K562 (cell line): ENCODE measurements around the gene SOX15. TPM values are rescaled to one million over a fixed set of nuclear protein-coding genes. Genes with fewer than 3 reads are reported as not detected.

ENCODE experiments used
- ATAC-seq: fragments of 200-7000 bp; cut with Tn5 transposase; 3 replicates; pipeline ENCODE4 v1.9.1; 2020; ENCODE audit warnings: moderate library complexity
- BruUV-seq: library from RNA; stranded (reverse); fragments of 400-500 nt; replicated peaks from 2 replicates; lab custom pipeline; 2021; lab: Mats Ljungman, UMichigan
- CTCF ChIA-PET: fragments of 300-600 bp; formaldehyde crosslinking; extraction: SDS; loops from one replicate; lab custom pipeline; 2021; ENCODE audit warnings: low intra/inter-chr PET ratio; lab: Yijun Ruan, JAX
- POLR2A ChIA-PET: fragments of 300-600, 350-650 bp; sonication (Branson Sonifier 250); formaldehyde crosslinking; extraction: SDS; loops from one replicate; lab custom pipeline; 2021; ENCODE audit warnings: antibody characterized with exemption, inconsistent platforms; lab: Yijun Ruan, JAX
- DNase-seq, 4 experiments: peaks; one replicate each; pipeline versions ENCODE4 v3.0.0 to v3.0.0-alpha.2; 2011 to 2018; ENCODE audit warnings: low spot score in 3 of 4, mixed read lengths in 3 of 4; ENCODE audit errors: extremely low read depth in 1 of 4
- FAIRE-seq: peaks from 2 replicates; lab custom pipeline; 2011; peaks lifted over from hg19 to GRCh38; lab: Jason Lieb, UNC
- H2AFZ ChIP-seq: 2 replicates; pipeline ENCODE4 v1.6.0; 2011; ENCODE audit warnings: low read depth, low read length, control low read depth, inconsistent platforms
- H3K27ac ChIP-seq: fragments of 200-600 bp; 3 replicates; pipeline ENCODE4 v1.8.0; 2011; ENCODE audit warnings: low read depth, mild to moderate bottlenecking, control low read depth, inconsistent platforms, low read length, moderate library complexity, mixed read lengths; ENCODE audit errors: extremely low read depth
- H3K27me3 ChIP-seq, 2 experiments: fragments of 300-600 bp in 1 of 2; 2 replicates in 1 of 2; 3 replicates in 1 of 2; pipeline versions ENCODE4 v1.6.0 to v1.8.0; 2011; ENCODE audit warnings: inconsistent platforms in 2 of 2, low read length in 2 of 2, mild to moderate bottlenecking in 1 of 2, mixed read lengths in 1 of 2, moderate library complexity in 1 of 2; ENCODE audit not compliant: control insufficient read depth in 2 of 2, insufficient read depth in 2 of 2
- H3K36me3 ChIP-seq: fragments of 300-600 bp; 3 replicates; pipeline ENCODE4 v1.8.0; 2011; ENCODE audit warnings: mild to moderate bottlenecking, low read length, inconsistent platforms; ENCODE audit not compliant: control insufficient read depth, insufficient read depth
- H3K4me1 ChIP-seq, 2 experiments: fragments of 200-600 bp in 1 of 2; replicated peaks in 1 of 2; 2 replicates in 1 of 2; 3 replicates in 1 of 2; pipeline versions ENCODE4 v1.5.1 to v1.8.0; 2011; ENCODE audit warnings: inconsistent platforms in 2 of 2, low read length in 2 of 2, mild to moderate bottlenecking in 1 of 2, mixed read lengths in 1 of 2, moderate library complexity in 1 of 2; ENCODE audit not compliant: control insufficient read depth in 2 of 2, insufficient read depth in 2 of 2
- H3K4me2 ChIP-seq: 2 replicates; pipeline ENCODE4 v1.6.1; 2011; ENCODE audit warnings: low read length, control low read depth, inconsistent platforms, mixed read lengths; ENCODE audit not compliant: insufficient read depth
- H3K4me3 ChIP-seq: fragments of 200-600 bp; sonication (generic), shearing (Covaris generic); 2 replicates; pipeline ENCODE4 v1.5.1; 2016; ENCODE audit warnings: control low read depth, inconsistent platforms
- H3K79me2 ChIP-seq: fragments of 200-600 bp; 3 replicates; pipeline ENCODE4 v1.8.0; 2011; ENCODE audit warnings: low read length, inconsistent platforms; ENCODE audit not compliant: control insufficient read depth, insufficient read depth
- H3K9ac ChIP-seq, 2 experiments: 2 replicates each; pipeline versions ENCODE4 v1.6.0 to v1.6.1; 2011; ENCODE audit warnings: low read depth in 2 of 2, low read length in 2 of 2, control low read depth in 1 of 2, inconsistent platforms in 1 of 2, mild to moderate bottlenecking in 1 of 2, mixed read lengths in 1 of 2; ENCODE audit not compliant: insufficient read depth in 1 of 2
- H3K9me1 ChIP-seq: one replicate; pipeline ENCODE4 v1.6.0; 2011; ENCODE audit warnings: inconsistent platforms, mild to moderate bottlenecking, low read length, moderate library complexity; ENCODE audit not compliant: control insufficient read depth, insufficient read depth
- H3K9me3 ChIP-seq: replicated peaks from 2 replicates; pipeline ENCODE4 v1.5.1; 2011; ENCODE audit warnings: low read depth, low read length, inconsistent platforms; ENCODE audit not compliant: control insufficient read depth, insufficient read depth
- H4K20me1 ChIP-seq: replicated peaks from 2 replicates; pipeline ENCODE4 v1.6.1; 2011; ENCODE audit warnings: low read length, inconsistent platforms, mixed read lengths; ENCODE audit not compliant: control insufficient read depth, insufficient read depth
- FOXA3 ChIP-seq, 2 experiments: fragments of 450-650 bp in 1 of 2; sonication (generic) in 1 of 2; formaldehyde crosslinking; IDR thresholded peaks in 1 of 2; conservative IDR thresholded peaks in 1 of 2; 2 replicates each; pipeline versions ENCODE4 v1.4.0 to v1.8.0; 2020 to 2022; ENCODE audit warnings: mild to moderate bottlenecking in 2 of 2, missing genetic modification reagents in 1 of 2
- KDM5B ChIP-seq: fragments of 200-600 bp; sonication (generic); IDR thresholded peaks from 2 replicates; pipeline ENCODE4 v1.6.1; 2012; ENCODE audit warnings: low read depth, mild to moderate bottlenecking, moderate library complexity, low read length, control low read depth, inconsistent platforms; ENCODE audit not compliant: insufficient replicate concordance
- PCBP1 ChIP-seq: fragments of 200-400 bp; formaldehyde crosslinking; IDR thresholded peaks from 2 replicates; pipeline ENCODE4 v1.6.1; 2018; ENCODE audit warnings: mild to moderate bottlenecking, low read depth, low read length; ENCODE audit not compliant: poor library complexity, severe bottlenecking
- POLR2A ChIP-seq: fragments of 450-650 bp; conservative IDR thresholded peaks from 2 replicates; pipeline ENCODE4 v1.6.1; 2016
- POLR2AphosphoS5 ChIP-seq: IDR thresholded peaks from 2 replicates; pipeline ENCODE4 v1.6.1; 2011; ENCODE audit warnings: mild to moderate bottlenecking, low read depth, low read length, moderate library complexity; ENCODE audit not compliant: control insufficient read depth, insufficient read depth
- POLR2B ChIP-seq: fragments of 450-650 bp; IDR thresholded peaks from 2 replicates; pipeline ENCODE4 v1.6.1; 2018; ENCODE audit warnings: low read depth; ENCODE audit not compliant: partially characterized antibody
- POLR2G ChIP-seq: fragments of 200-400 bp; formaldehyde crosslinking; IDR thresholded peaks from 2 replicates; pipeline ENCODE4 v1.6.1; 2017; ENCODE audit warnings: low read depth, mild to moderate bottlenecking, antibody characterized with exemption, low read length, moderate library complexity
- RBFOX2 ChIP-seq: fragments of 200-400 bp; formaldehyde crosslinking; IDR thresholded peaks from 2 replicates; pipeline ENCODE4 v1.6.1; 2017; ENCODE audit warnings: low read depth, mild to moderate bottlenecking, low read length, moderate library complexity
- SIN3A ChIP-seq, 2 experiments: fragments of 150-350 bp in 1 of 2; IDR thresholded peaks; 2 replicates each; pipeline ENCODE4 v1.6.1; 2011 to 2016; ENCODE audit warnings: borderline replicate concordance in 2 of 2, low read depth in 2 of 2, low read length in 2 of 2, mild to moderate bottlenecking in 2 of 2, moderate library complexity in 2 of 2; ENCODE audit not compliant: control insufficient read depth in 1 of 2
- SMAD2 ChIP-seq: fragments of 150-350 bp; IDR thresholded peaks from 2 replicates; pipeline ENCODE4 v1.6.1; 2014; ENCODE audit warnings: low read depth, mild to moderate bottlenecking, low read length
- SUPT5H ChIP-seq: fragments of 450-650 bp; IDR thresholded peaks from 2 replicates; pipeline ENCODE4 v1.6.1; 2016
- ZNF280B ChIP-seq: fragments of 250-450 bp; sonication (Bioruptor Pico); IDR thresholded peaks from 2 replicates; pipeline ENCODE4 v1.5.1; 2021; ENCODE audit warnings: mild to moderate bottlenecking
- WGBS: fragments of 100-300 bp; shearing (Covaris generic); methylation state at CpG from one replicate; pipeline ENCODE4 v1.1.6; 2016; ENCODE audit warnings: low coverage, mixed read lengths; ENCODE audit not compliant: insufficient coverage; ENCODE audit errors: missing lambda C conversion rate; 5-methylcytosine and 5-hydroxymethylcytosine counted together
- in situ Hi-C: fragments of 300-500 bp; cut with MboI; formaldehyde crosslinking; loops from 4 replicates; pipeline ENCODE4 v1.15.0; 2018; ENCODE audit warnings: inconsistent platforms, mixed read lengths
- intact Hi-C: fragments of 100-400 bp; cut with micrococcal nuclease; formaldehyde crosslinking; loops from 2 replicates; pipeline ENCODE4 v1.14.2; 2022
- polyA plus RNA-seq, 8 experiments: library from polyadenylated mRNA; depleted of rRNA in 4 of 8; stranded (reverse) in 5 of 8; unstranded in 3 of 8; fragments of >200 nt; fragmentation: Nextera tagmentation in 2 of 8; fragmentation: Illumina TruSeq in 1 of 8; extraction: Ambion mirVana in 2 of 8; extraction: Trizol in 1 of 8; gene quantifications; 2 replicates each; pipeline versions ENCODE4 v1.2.1 to v1.2.3, GENCODE V29; 2011 to 2014; ENCODE audit warnings: inconsistent platforms in 1 of 8, missing spikeins in 1 of 8
- total RNA-seq, 7 experiments: library from RNA; depleted of rRNA in 6 of 7; stranded (reverse); fragments of >200 nt in 6 of 7; fragmentation: Illumina TruSeq in 2 of 7; extraction: Trizol in 2 of 7; gene quantifications; 2 replicates each; pipeline versions ENCODE4 v1.2.1 to v1.2.3, GENCODE V29; 2011 to 2021; ENCODE audit warnings: low replicate concordance in 1 of 7

The SOX15 gene
- total and polyA plus RNA-seq, 9 of the 15 experiments (the other 6 are each of a cell fraction or from before 2014, with no cell fraction given), result 0.07 to 0.33 (median 0.19) TPM; not detected in 5

- peak; percentile 26 for TF ChIP-seq POLR2A
- TF ChIP-seq SIN3A (IDR thresholded peaks at IDR 0.05; ENCODE audit: borderline replicate concordance in 2 of 2, control insufficient read depth in 1 of 2, low read depth in 2 of 2, low read length in 2 of 2), result 0 out of 4 replicates have a peak, but pooled peaks of 1 of the 2 experiments have one; percentile 19
- TF ChIP-seq PCBP1, result no peak
- TF ChIP-seq POLR2G, result peak; percentile 37; the same call in 1 of the 2 replicates
- TF ChIP-seq POLR2B, result peak; percentile 10
- TF ChIP-seq SUPT5H, result 0 out of 2 replicates have a peak, but pooled peaks have one; percentile 14
- peak; percentile 31; the same call in 1 of the 2 replicates for TF ChIP-seq POLR2AphosphoS5
- no peak for TF ChIP-seq FOXA3 (CRISPR knock-in tag; conservative IDR thresholded peaks at IDR 0.05 in 1 of 2, IDR thresholded peaks at IDR 0.05 in 1 of 2)
- TF ChIP-seq SMAD2, result no peak
- TF ChIP-seq RBFOX2, result peak; percentile 59; the same call in 1 of the 2 replicates
- peak; percentile 28 for TF ChIP-seq KDM5B
- no peak for TF ChIP-seq ZNF280B (CRISPR knock-in tag)
- Histone ChIP-seq H3K4me2 (no peak overlapping the region), H3K27me3 (no peaks in the 10 kb centered on the region), H3K9me1 (peaks cover 9% of the 10 kb centered on the region), H3K27ac (no peak overlapping the region; the same call in 1 of the 3 replicates), H3K36me3 (peaks cover 63% of the 10 kb centered on the region), H3K4me1 (peaks cover 34 to 42% of the 10 kb centered on the region in 2 experiments), H3K9ac (no peak overlapping the region; a peak in 1 of 4 replicates), H2AFZ (no peak overlapping the region), H4K20me1 (peaks cover 43% of the 10 kb centered on the region), H3K9me3 (no peaks in the 10 kb centered on the region), H3K4me3 (no peak overlapping the region), H3K79me2 (peaks cover 80% of the 10 kb centered on the region)
- FAIRE-seq, result no peak
- no peak for ATAC-seq
- intact Hi-C loops (no loop called here), in situ Hi-C loops (no loop called here)
- WGBS, result 87% methylated on average over 14 of the region's 14 CpGs
- ChIA-PET CTCF (interaction anchor here (0.7 kb wide), 1 partner anchor 220 kb away, joined by 3 read pairs; no protein-coding TSS in a partner anchor), POLR2A (interaction anchor here (0.6 to 1.0 kb wide), 3 partner anchors 108 to 214 kb away, joined by 3 to 5 read pairs (median 3); no protein-coding TSS in a partner anchor)
- DNase-seq, result no peak
- BruUV-seq, result no TSS peak
Observed at GRCh38 chr17:7576432-7576937, 13.4 kb downstream of the SOX15 start.
